HepG2 (cell line): Measurements from ENCODE around the gene FMO2. TPM values are rescaled to one million over a fixed set of nuclear protein-coding genes. Genes with fewer than 3 reads are reported as not detected.

Source experiments
- ATF4 ChIP-seq, 2 experiments: fragments of 450-650 bp in 1 of 2; sonication (generic) in 1 of 2; formaldehyde crosslinking; IDR thresholded peaks; 2 replicates each; pipeline versions ENCODE4 v1.5.0 to v1.8.0; 2020 to 2022; ENCODE audit warnings: mild to moderate bottlenecking in 1 of 2, missing genetic modification reagents in 1 of 2
- CEBPZ ChIP-seq: IDR thresholded peaks from 2 replicates; pipeline ENCODE4 v1.6.1; 2012; ENCODE audit warnings: low read length, improper control_type of control experiment
- GLMP ChIP-seq: sonication (generic); formaldehyde crosslinking; IDR thresholded peaks from 2 replicates; pipeline ENCODE4 v1.9.0; 2021; ENCODE audit warnings: missing genetic modification reagents, mild to moderate bottlenecking, borderline replicate concordance
- MATR3 ChIP-seq: sonication (generic); formaldehyde crosslinking; IDR thresholded peaks from 2 replicates; pipeline ENCODE4 v1.4.0; 2020; ENCODE audit warnings: missing genetic modification reagents
- PCBP2 ChIP-seq: fragments of 200-400 bp; formaldehyde crosslinking; optimal IDR thresholded peaks from 2 replicates; pipeline ENCODE3; 2018; ENCODE audit warnings: low read length, low read depth; ENCODE audit not compliant: poor library complexity, severe bottlenecking
- RCOR2 ChIP-seq: IDR thresholded peaks from 2 replicates; pipeline ENCODE4 v1.6.1; 2016; ENCODE audit warnings: missing biosample characterization, missing genetic modification reagents
- SKIL ChIP-seq: sonication (generic); formaldehyde crosslinking; IDR thresholded peaks from 2 replicates; pipeline ENCODE4 v1.8.0; 2022; ENCODE audit warnings: missing genetic modification reagents, mild to moderate bottlenecking, moderate library complexity, borderline replicate concordance
- ZBTB40 ChIP-seq, 2 experiments: fragments of 450-650 bp in 1 of 2; sonication (generic) in 1 of 2; formaldehyde crosslinking in 1 of 2; IDR thresholded peaks; 2 replicates each; pipeline versions ENCODE4 v1.6.1 to v1.8.0; 2016 to 2022; ENCODE audit warnings: antibody characterized with exemption in 1 of 2, mild to moderate bottlenecking in 1 of 2, missing genetic modification reagents in 1 of 2
- ZBTB7A ChIP-seq: sonication (generic); formaldehyde crosslinking; IDR thresholded peaks from 2 replicates; pipeline ENCODE4 v1.8.0; 2022; ENCODE audit warnings: mild to moderate bottlenecking, missing genetic modification reagents
- ZNF3 ChIP-seq: IDR thresholded peaks from 2 replicates; pipeline ENCODE4 v1.7.0; 2017; ENCODE audit warnings: inconsistent platforms
- ZNF740 ChIP-seq: sonication (generic); formaldehyde crosslinking; IDR thresholded peaks from 2 replicates; pipeline ENCODE4 v1.4.0; 2020; ENCODE audit warnings: missing genetic modification reagents
- ZNF83 ChIP-seq: sonication (generic); formaldehyde crosslinking; IDR thresholded peaks from 2 replicates; pipeline ENCODE4 v1.4.0; 2020; ENCODE audit warnings: missing genetic modification reagents, mild to moderate bottlenecking, borderline replicate concordance
- polyA plus RNA-seq, 8 experiments: library from polyadenylated mRNA; depleted of rRNA in 3 of 8; stranded (reverse) in 7 of 8; unstranded in 1 of 8; fragments of >200 nt; fragmentation: Illumina TruSeq in 4 of 8; extraction: Trizol in 4 of 8; gene quantifications; 2 replicates each; pipeline versions ENCODE4 v1.2.1 to v1.2.3, GENCODE V29; 2011 to 2016; ENCODE audit warnings: low read depth in 4 of 8, missing spikeins in 1 of 8, mixed read lengths in 1 of 8; ENCODE audit not compliant: insufficient read depth in 1 of 8
- total RNA-seq, 5 experiments: library from RNA; depleted of rRNA; stranded (reverse); fragments of >200 nt; fragmentation: Illumina TruSeq; extraction: Trizol; gene quantifications; 2 replicates each; pipeline ENCODE4 v1.2.3, GENCODE V29; 2016; ENCODE audit warnings: low read depth in 1 of 5

FMO2 gene
- total and polyA plus RNA-seq, 2 of the 13 experiments (the other 11 are each of a cell fraction or from before 2014, with no cell fraction given), result not detected

GRCh38 chr1:171258429-171258828 lies 73.3 kb downstream of the FMO2 start (continued):
- no peak for TF ChIP-seq GLMP (CRISPR knock-in tag)
- no peak for TF ChIP-seq MATR3
- no peak for TF ChIP-seq ZNF740 (CRISPR knock-in tag)
- TF ChIP-seq ZBTB40 (IDR thresholded peaks at IDR 0.05), result no peak
- no peak for TF ChIP-seq ZBTB40 (CRISPR knock-in tag; IDR thresholded peaks at IDR 0.05)
- no peak for TF ChIP-seq ZBTB7A
- TF ChIP-seq CEBPZ, result no peak
- TF ChIP-seq PCBP2, result no peak
- TF ChIP-seq ZNF83 (CRISPR knock-in tag), result no peak
- TF ChIP-seq ZNF3 (CRISPR knock-in tag), result no peak
- no peak for TF ChIP-seq SKIL
- TF ChIP-seq ATF4 (CRISPR knock-in tag; IDR thresholded peaks at IDR 0.05), result no peak
- TF ChIP-seq RCOR2, result no peak
